Choroid plexus epithelial cell (primary cell): ENCODE results near the gene PECR.

Source experiments
- DNase-seq: peaks from one replicate; pipeline ENCODE4 v3.0.0-alpha.2; 2010; ENCODE audit warnings: low read depth
- H3K4me3 ChIP-seq: 2 replicates; pipeline ENCODE4 v1.5.1; 2011; ENCODE audit warnings: low read depth, mild to moderate bottlenecking, control low read depth, low read length, moderate library complexity
- CTCF ChIP-seq: conservative IDR thresholded peaks from 2 replicates; pipeline ENCODE4 v1.5.1; 2011; ENCODE audit warnings: low read depth, mild to moderate bottlenecking, control low read depth, inconsistent platforms, low read length, moderate library complexity

The PECR gene

GRCh38 chr2:216004697-216005283, 76.8 kb downstream of the PECR start:
- TF ChIP-seq CTCF = no peak
- H3K4me3 ChIP-seq = no peak overlapping the region
- DNase-seq = no peak

- no peak for TF ChIP-seq CTCF
- no peak overlapping the region for H3K4me3 ChIP-seq
- DNase-seq = no peak
Measured at GRCh38 chr2:216003876-216004696, 77.5 kb downstream of the PECR start.

- no peak for TF ChIP-seq CTCF
- no peak for DNase-seq
- H3K4me3 ChIP-seq = no peak overlapping the region
Measured at GRCh38 chr2:216002693-216003092, 78.9 kb downstream of the PECR start.

- H3K4me3 ChIP-seq = no peak overlapping the region
- no peak for DNase-seq
- no peak for TF ChIP-seq CTCF
Measured at GRCh38 chr2:216002101-216002678, 79.4 kb downstream of the PECR start.

- DNase-seq = no peak
- TF ChIP-seq CTCF = no peak
- H3K4me3 ChIP-seq = no peak overlapping the region
Measured at GRCh38 chr2:216001216-216002100, 80.2 kb downstream of the PECR start.

GRCh38 chr2:215998636-215999035, 83.0 kb downstream of the PECR start:
- DNase-seq = no peak
- no peak overlapping the region for H3K4me3 ChIP-seq
- TF ChIP-seq CTCF = no peak
